Upper lobe of right lung (tissue), 1 donor: Measurements from ENCODE around the gene GLTPD2. TPM values are rescaled to one million over a fixed set of nuclear protein-coding genes. Genes with fewer than 3 reads are reported as not detected.

Source experiments
- ATAC-seq: fragments of 200-7000 bp; cut with Tn5 transposase; one replicate; pipeline ENCODE4 v1.9.1; 2020; ENCODE audit warnings: mild to moderate bottlenecking, moderate library complexity
- DNase-seq: peaks from one replicate; pipeline ENCODE4 v3.0.0-alpha.2; 2020
- H3K27ac ChIP-seq: fragments of 200-600 bp; one replicate; pipeline ENCODE4 v1.8.0; 2022
- H3K27me3 ChIP-seq: fragments of 200-600 bp; one replicate; pipeline ENCODE4 v1.8.0; 2022; ENCODE audit warnings: mild to moderate bottlenecking
- H3K36me3 ChIP-seq: fragments of 200-600 bp; one replicate; pipeline ENCODE4 v1.8.0; 2022
- H3K4me1 ChIP-seq: fragments of 200-600 bp; one replicate; pipeline ENCODE4 v1.8.0; 2022
- H3K4me3 ChIP-seq: fragments of 200-600 bp; one replicate; pipeline ENCODE4 v1.8.0; 2022; ENCODE audit warnings: mild to moderate bottlenecking
- H3K9me3 ChIP-seq: fragments of 200-600 bp; one replicate; pipeline ENCODE4 v1.8.0; 2022
- CTCF ChIP-seq: fragments of 200-600 bp; IDR thresholded peaks from one replicate; pipeline ENCODE4 v1.8.0; 2022; ENCODE audit warnings: antibody characterized with exemption
- intact Hi-C: fragments of 100-400 bp; cut with DNase I; formaldehyde crosslinking; loops from one replicate; pipeline ENCODE4 v1.11.0; 2022
- total RNA-seq: library from RNA; stranded (reverse); fragmentation: NEBNext Ultra II Directional; extraction: Animal tissue kit (Norgen Biotek cat#: 25700); gene quantifications from one replicate; pipeline ENCODE4 v1.2.1, GENCODE V29; 2021
- donor health status: DM: no; HTN: yes; CAD: no; lungs with severe emphysema.

GLTPD2 gene
- total RNA-seq, 1 donor from 2014 or later = not detected

GRCh38 chr17:4786106-4786511 lies 2.7 kb upstream of the GLTPD2 start, which contains the start of gene VMO1:
TSS of gene VMO1 (minus strand) at chr17:4786364. CDS start at chr17:4786352, 12 bp downstream.
- Histone ChIP-seq H3K27ac (no peak within 1 kb of the TSS), H3K9me3 (no peaks in the 10 kb centered on the region), H3K4me3 (peak within 1 kb of the TSS; percentile 25), H3K27me3 (peaks cover 35% of the 10 kb centered on the region), H3K4me1 (peaks cover 44% of the 10 kb centered on the region), H3K36me3 (no peaks in the 10 kb centered on the region)
- intact Hi-C loops = loop anchor here (10.0 kb wide), 1 partner anchor 51 kb away; the partner anchor contains the start of genes CXCL16, MED11 and ZMYND15
- no peak for TF ChIP-seq CTCF
- DNase-seq (no peak), ATAC-seq (no peak)

- Histone ChIP-seq H3K27ac (no peak overlapping the region), H3K27me3 (peaks cover 35% of the 10 kb centered on the region), H3K9me3 (no peaks in the 10 kb centered on the region), H3K4me1 (peaks cover 44% of the 10 kb centered on the region), H3K36me3 (no peaks in the 10 kb centered on the region), H3K4me3 (peak overlapping the region; percentile 19)
- DNase-seq = no peak
- intact Hi-C loops = loop anchor here (10.0 kb wide), 1 partner anchor 52 kb away; the partner anchor contains the start of genes CXCL16, MED11 and ZMYND15
- no peak for TF ChIP-seq CTCF
- ATAC-seq = no peak
These were observed 2.2 kb upstream of the GLTPD2 start for GRCh38 chr17:4786516-4786915.

GRCh38 chr17:4788159-4788806 lies 481 bp upstream of the GLTPD2 start:
- Histone ChIP-seq H3K9me3 (no peaks in the 10 kb centered on the region), H3K4me3 (peak overlapping the region; percentile 85), H3K4me1 (peaks cover 44% of the 10 kb centered on the region), H3K27ac (peak overlapping the region; percentile 90), H3K27me3 (peaks cover 26% of the 10 kb centered on the region), H3K36me3 (no peaks in the 10 kb centered on the region)
- no peak for TF ChIP-seq CTCF
- intact Hi-C loops = loop anchor here (10.0 kb wide), 1 partner anchor 53 kb away; the partner anchor contains the start of genes CXCL16, MED11 and ZMYND15
- DNase-seq (no peak), ATAC-seq (no peak)

- intact Hi-C loops = loop anchor here (10.0 kb wide), 1 partner anchor 55 kb away; the partner anchor contains the start of genes CXCL16, MED11 and ZMYND15
- H3K9me3 ChIP-seq = no peaks in the 10 kb centered on the region
- peaks cover 44% of the 10 kb centered on the region for H3K4me1 ChIP-seq
- DNase-seq (no peak), ATAC-seq (no peak)
- no peaks in the 10 kb centered on the region for H3K36me3 ChIP-seq
- no peak for TF ChIP-seq CTCF
- peak overlapping the region; percentile 90 for H3K27ac ChIP-seq
- peak overlapping the region; percentile 85 for H3K4me3 ChIP-seq
- peaks cover 12% of the 10 kb centered on the region for H3K27me3 ChIP-seq
These were observed 862 bp downstream of the GLTPD2 start for GRCh38 chr17:4789701-4789950.

- Histone ChIP-seq H3K27me3 (peaks cover 7% of the 10 kb centered on the region), H3K4me1 (peaks cover 43% of the 10 kb centered on the region), H3K36me3 (no peaks in the 10 kb centered on the region), H3K9me3 (no peaks in the 10 kb centered on the region), H3K4me3 (peak overlapping the region; percentile 85), H3K27ac (peak overlapping the region; percentile 90)
- intact Hi-C loops = loop anchor here (10.0 kb wide), 1 partner anchor 55 kb away; the partner anchor contains the start of genes CXCL16, MED11 and ZMYND15
- ATAC-seq (peak; percentile 95), DNase-seq (peak; percentile 95)
- TF ChIP-seq CTCF = peak; percentile 68
These were observed 1.4 kb downstream of the GLTPD2 start for GRCh38 chr17:4789951-4790704.
